ENCODE results near the gene OR10G2. TPM values are rescaled to one million over a fixed set of nuclear protein-coding genes. Genes with fewer than 3 reads are reported as not detected.

Gene OR10G2, protein sequence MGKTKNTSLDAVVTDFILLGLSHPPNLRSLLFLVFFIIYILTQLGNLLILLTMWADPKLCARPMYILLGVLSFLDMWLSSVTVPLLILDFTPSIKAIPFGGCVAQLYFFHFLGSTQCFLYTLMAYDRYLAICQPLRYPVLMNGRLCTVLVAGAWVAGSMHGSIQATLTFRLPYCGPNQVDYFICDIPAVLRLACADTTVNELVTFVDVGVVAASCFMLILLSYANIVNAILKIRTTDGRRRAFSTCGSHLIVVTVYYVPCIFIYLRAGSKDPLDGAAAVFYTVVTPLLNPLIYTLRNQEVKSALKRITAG
- total RNA-seq (2013) = not detected
- polyA plus RNA-seq (not detected), polyA minus RNA-seq (not detected in 2 replicates), total RNA-seq (0 to 0.12 (median 0) reads per million in 11 experiments)

DNA sequence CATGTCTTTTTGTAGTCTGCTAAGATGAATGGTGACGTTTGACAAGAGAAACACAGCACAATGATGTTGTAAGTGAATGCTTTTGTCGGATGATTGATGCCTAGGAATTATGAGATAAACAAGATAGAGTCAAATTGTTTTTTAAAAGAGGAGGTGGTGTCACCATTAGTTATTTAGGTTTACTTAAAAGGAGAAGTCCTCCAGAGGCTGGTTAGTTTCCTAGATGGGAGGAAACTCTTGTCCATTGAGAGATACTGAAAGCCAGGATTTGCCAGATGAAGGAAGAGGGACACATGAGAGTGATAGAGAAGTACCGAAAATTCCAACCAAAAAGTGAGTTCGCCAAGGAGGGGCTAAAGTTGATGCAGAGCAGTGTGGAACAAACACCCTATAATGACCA lies at the start of gene OR10G2:
Gene OR10G2 (minus strand): TSS at position 101 of the 400 bp plus-strand sequence. CDS start 98 bp downstream, at position 3.
- no peaks in the 10 kb centered on the region for H3K36me3 Mint-ChIP-seq
- no peaks in the 10 kb centered on the region for H3K4me1 Mint-ChIP-seq

GRCh38 chr14:21680072-21680471 lies 45.3 kb upstream of the OR10G2 start:
- intact Hi-C loops (cut with micrococcal nuclease) = no loop called here
- Mint-ChIP-seq H3K4me1 (no peaks in the 10 kb centered on the region), H3K27me3 (ENCODE audit: low read depth in 3 of 3) (peaks cover 2 to 8% (median 5%) of the 10 kb centered on the region in 3 donors), H3K27ac (no peak overlapping the region), H3K4me3 (no peak overlapping the region), H3K36me3 (no peaks in the 10 kb centered on the region), H3K9me3 (peaks cover 0 to 10% (median 6%) of the 10 kb centered on the region in 7 donors)
- no peak for DNase-seq
- no peak overlapping the region for H2AFZ ChIP-seq (ENCODE audit: insufficient read depth, low read depth, low read length, poor library complexity, severe bottlenecking)
- H4K20me1 ChIP-seq (ENCODE audit: insufficient read depth, low read length) = no peaks in the 10 kb centered on the region
- no peak for TF ChIP-seq CTCF (IDR thresholded peaks at IDR 0.05)
- H3K4me1 ChIP-seq (ENCODE audit: control insufficient read depth in 1 of 2, insufficient read depth in 2 of 2, low read length in 2 of 2) = no peaks in the 10 kb centered on the region
- H3K9ac ChIP-seq (ENCODE audit: insufficient read depth, low read length, poor library complexity, severe bottlenecking) = no peak overlapping the region
- no peak overlapping the region for H3K4me3 ChIP-seq (replicated peaks in 1 of 3; ENCODE audit: low read depth in 2 of 3, low read length in 3 of 3)
- no peak overlapping the region for H3K4me2 ChIP-seq (replicated peaks; ENCODE audit: extremely low read depth, low read length, poor library complexity, severe bottlenecking)
- no peaks in the 10 kb centered on the region for H3K27me3 ChIP-seq (ENCODE audit: control insufficient read depth in 2 of 2, insufficient read depth in 2 of 2, low read length in 2 of 2)
- no CpG with 5 or more reads among the region's 2 CpGs for WGBS (ENCODE audit: insufficient coverage)
- H3K27ac ChIP-seq (ENCODE audit: low read depth in 1 of 2, low read length in 2 of 2) = no peak overlapping the region
- no peaks in the 10 kb centered on the region for H3K79me2 ChIP-seq (ENCODE audit: insufficient read depth, low read length)
- H3K36me3 ChIP-seq (replicated peaks in 1 of 2; ENCODE audit: control insufficient read depth in 1 of 2, insufficient read depth in 2 of 2, low read length in 2 of 2) = no peaks in the 10 kb centered on the region
- H3K9me3 ChIP-seq (replicated peaks in 1 of 2; ENCODE audit: control insufficient read depth in 1 of 2, insufficient read depth in 1 of 2, low read length in 2 of 2) = peaks cover 3 to 5% of the 10 kb centered on the region in 2 donors

More for the DNA sequence above, at the start of gene OR10G2:
- peaks cover 0 to 4% (median 2%) of the 10 kb centered on the region in 3 donors for H3K27me3 Mint-ChIP-seq (ENCODE audit: low read depth in 3 of 3)
- H3K27me3 ChIP-seq (ENCODE audit: control insufficient read depth in 2 of 2, insufficient read depth in 2 of 2, low read length in 2 of 2) = no peaks in the 10 kb centered on the region
- no peak within 1 kb of the TSS for H3K4me2 ChIP-seq (replicated peaks; ENCODE audit: extremely low read depth, low read length, poor library complexity, severe bottlenecking)
- H2AFZ ChIP-seq (ENCODE audit: insufficient read depth, low read depth, low read length, poor library complexity, severe bottlenecking) = no peak within 1 kb of the TSS
- intact Hi-C loops (cut with micrococcal nuclease) = no loop called here
- no peaks in the 10 kb centered on the region for H3K4me1 ChIP-seq (ENCODE audit: control insufficient read depth in 1 of 2, insufficient read depth in 2 of 2, low read length in 2 of 2)
- no peak for DNase-seq
- H3K27ac Mint-ChIP-seq = peak within 1 kb of the TSS in 1 of 7 donors; percentile 5
- no peak within 1 kb of the TSS for H3K4me3 ChIP-seq (replicated peaks in 1 of 3; ENCODE audit: low read depth in 2 of 3, low read length in 3 of 3)
- peak within 1 kb of the TSS in 1 of 2 donors; percentile 26 for H3K4me3 Mint-ChIP-seq
- peaks cover 0 to 7% (median 1%) of the 10 kb centered on the region in 7 donors for H3K9me3 Mint-ChIP-seq
- H3K36me3 ChIP-seq (replicated peaks in 1 of 2; ENCODE audit: control insufficient read depth in 1 of 2, insufficient read depth in 2 of 2, low read length in 2 of 2) = no peaks in the 10 kb centered on the region
- H3K27ac ChIP-seq (ENCODE audit: low read depth in 1 of 2, low read length in 2 of 2) = no peak within 1 kb of the TSS
- no peaks in the 10 kb centered on the region for H3K79me2 ChIP-seq (ENCODE audit: insufficient read depth, low read length)
- H4K20me1 ChIP-seq (ENCODE audit: insufficient read depth, low read length) = no peaks in the 10 kb centered on the region
- WGBS (ENCODE audit: insufficient coverage) = 80% methylated on average over 2 of the region's 4 CpGs
- no peak within 1 kb of the TSS for H3K9ac ChIP-seq (ENCODE audit: insufficient read depth, low read length, poor library complexity, severe bottlenecking)
- no peaks in the 10 kb centered on the region for H3K9me3 ChIP-seq (replicated peaks in 1 of 2; ENCODE audit: control insufficient read depth in 1 of 2, insufficient read depth in 1 of 2, low read length in 2 of 2)
- no peak for TF ChIP-seq CTCF (IDR thresholded peaks at IDR 0.05)
